ENCODE data around the gene SEMA4D.

The SEMA4D gene

GRCh38 chr9:89408628-89409101 lies 89.2 kb downstream of the SEMA4D start:
- peak; percentile 83 for DNase-seq

- no peak for DNase-seq
Measured at GRCh38 chr9:89407070-89407469, 90.8 kb downstream of the SEMA4D start.

GRCh38 chr9:89405826-89406225 lies 92.1 kb downstream of the SEMA4D start:
- no peak for DNase-seq

GRCh38 chr9:89404074-89404473 lies 93.8 kb downstream of the SEMA4D start:
- DNase-seq: no peak

GRCh38 chr9:89402695-89403427 lies 95.1 kb downstream of the SEMA4D start:
- no peak for DNase-seq

- no peak for DNase-seq
Measured at GRCh38 chr9:89400403-89401116, 97.4 kb downstream of the SEMA4D start.

GRCh38 chr9:89398621-89399020 lies 99.3 kb downstream of the SEMA4D start:
- DNase-seq: no peak

- DNase-seq: no peak
Measured at GRCh38 chr9:89397471-89397870, 100.4 kb downstream of the SEMA4D start.

- DNase-seq: no peak
Measured at GRCh38 chr9:89395931-89396710, 101.8 kb downstream of the SEMA4D start.

- no peak for DNase-seq
Measured at GRCh38 chr9:89394412-89394811, 103.5 kb downstream of the SEMA4D start.

- no peak for DNase-seq
Measured at GRCh38 chr9:89391585-89391984, 106.3 kb downstream of the SEMA4D start.

- DNase-seq: no peak
Measured at GRCh38 chr9:89390578-89391116, 107.3 kb downstream of the SEMA4D start.

- no peak for DNase-seq
Measured at GRCh38 chr9:89390068-89390555, 107.8 kb downstream of the SEMA4D start.

GRCh38 chr9:89388868-89389177 lies 109.1 kb downstream of the SEMA4D start:
- DNase-seq: no peak

GRCh38 chr9:89388084-89388867 lies 109.6 kb downstream of the SEMA4D start:
- no peak for DNase-seq

GRCh38 chr9:89387197-89387849 lies 110.6 kb downstream of the SEMA4D start:
- no peak for DNase-seq

- no peak for DNase-seq
Measured at GRCh38 chr9:89386797-89387196, 111.1 kb downstream of the SEMA4D start.

GRCh38 chr9:89386206-89386605 lies 111.7 kb downstream of the SEMA4D start:
- no peak for DNase-seq

GRCh38 chr9:89384783-89385182 lies 113.1 kb downstream of the SEMA4D start:
- no peak for DNase-seq

GRCh38 chr9:89383721-89384300 lies 114.1 kb downstream of the SEMA4D start:
- no peak for DNase-seq

GRCh38 chr9:89383030-89383720 lies 114.7 kb downstream of the SEMA4D start:
- no peak for DNase-seq

Data from CD4-positive, alpha-beta T cell treated with Interleukin-4 for 4 hours (primary cell).